ENCODE data around the gene DNM3.
A peak's percentile ranks its signal among the peaks of the same experiment; 100 is the strongest.

Gene DNM3

GRCh38 chr1:172394141-172394751, 552.9 kb downstream of the DNM3 start:
- no peaks in the 10 kb centered on the region for H3K9me3 ChIP-seq (ENCODE audit: control insufficient read depth, insufficient read depth, low read length)
- peaks cover 44% of the 10 kb centered on the region for H3K4me1 ChIP-seq (ENCODE audit: control insufficient read depth, low read length)
- no peaks in the 10 kb centered on the region for H3K36me3 ChIP-seq (ENCODE audit: control insufficient read depth, low read length)
- no peaks in the 10 kb centered on the region for H3K79me2 ChIP-seq (ENCODE audit: control insufficient read depth, low read length)
- H3K27me3 ChIP-seq (ENCODE audit: control insufficient read depth, low read length) = no peaks in the 10 kb centered on the region
- peak overlapping the region; percentile 48 for H3K4me2 ChIP-seq (ENCODE audit: low read length)
- no peaks in the 10 kb centered on the region for H3F3A ChIP-seq (ENCODE audit: control insufficient read depth, insufficient read depth)
- H3K9me2 ChIP-seq (replicated peaks; ENCODE audit: control insufficient read depth, low read length) = no peaks in the 10 kb centered on the region
- no peak overlapping the region for H3K4me3 ChIP-seq (ENCODE audit: low read length)
- no peak overlapping the region for H3K27ac ChIP-seq (ENCODE audit: low read depth, low read length)
- TF ChIP-seq CTCF (IDR thresholded peaks at IDR 0.05; ENCODE audit: low read depth, low read length, poor library complexity, severe bottlenecking) = no peak
- TF ChIP-seq EZH2phosphoT487 (IDR thresholded peaks at IDR 0.05; ENCODE audit: borderline replicate concordance, low read length) = no peak
- no peaks in the 10 kb centered on the region for H4K20me1 ChIP-seq (ENCODE audit: control insufficient read depth, insufficient read depth, low read depth, low read length)

GRCh38 chr1:172394811-172395210, 553.5 kb downstream of the DNM3 start:
- H4K20me1 ChIP-seq (ENCODE audit: control insufficient read depth, insufficient read depth, low read depth, low read length) = no peaks in the 10 kb centered on the region
- no peak overlapping the region for H3K4me3 ChIP-seq (ENCODE audit: low read length)
- TF ChIP-seq EZH2phosphoT487 (IDR thresholded peaks at IDR 0.05; ENCODE audit: borderline replicate concordance, low read length) = no peak
- no peak for TF ChIP-seq CTCF (IDR thresholded peaks at IDR 0.05; ENCODE audit: low read depth, low read length, poor library complexity, severe bottlenecking)
- H3K4me1 ChIP-seq (ENCODE audit: control insufficient read depth, low read length) = peaks cover 46% of the 10 kb centered on the region
- no peaks in the 10 kb centered on the region for H3K9me3 ChIP-seq (ENCODE audit: control insufficient read depth, insufficient read depth, low read length)
- no peaks in the 10 kb centered on the region for H3K36me3 ChIP-seq (ENCODE audit: control insufficient read depth, low read length)
- no peaks in the 10 kb centered on the region for H3K79me2 ChIP-seq (ENCODE audit: control insufficient read depth, low read length)
- no peaks in the 10 kb centered on the region for H3F3A ChIP-seq (ENCODE audit: control insufficient read depth, insufficient read depth)
- H3K4me2 ChIP-seq (ENCODE audit: low read length) = no peak overlapping the region
- no peak overlapping the region for H3K27ac ChIP-seq (ENCODE audit: low read depth, low read length)
- H3K27me3 ChIP-seq (ENCODE audit: control insufficient read depth, low read length) = no peaks in the 10 kb centered on the region; the same call in 1 of the 2 replicates
- H3K9me2 ChIP-seq (replicated peaks; ENCODE audit: control insufficient read depth, low read length) = no peaks in the 10 kb centered on the region

GRCh38 chr1:172395576-172395975, 554.3 kb downstream of the DNM3 start:
- H3K9me3 ChIP-seq (ENCODE audit: control insufficient read depth, insufficient read depth, low read length) = no peaks in the 10 kb centered on the region
- H3K4me3 ChIP-seq (ENCODE audit: low read length) = no peak overlapping the region
- no peaks in the 10 kb centered on the region for H3K9me2 ChIP-seq (replicated peaks; ENCODE audit: control insufficient read depth, low read length)
- H3K36me3 ChIP-seq (ENCODE audit: control insufficient read depth, low read length) = no peaks in the 10 kb centered on the region
- no peaks in the 10 kb centered on the region for H4K20me1 ChIP-seq (ENCODE audit: control insufficient read depth, insufficient read depth, low read depth, low read length)
- H3K27me3 ChIP-seq (ENCODE audit: control insufficient read depth, low read length) = peaks cover 2% of the 10 kb centered on the region; the same call in 1 of the 2 replicates
- no peak for TF ChIP-seq EZH2phosphoT487 (IDR thresholded peaks at IDR 0.05; ENCODE audit: borderline replicate concordance, low read length)
- no peak for TF ChIP-seq CTCF (IDR thresholded peaks at IDR 0.05; ENCODE audit: low read depth, low read length, poor library complexity, severe bottlenecking)
- H3K27ac ChIP-seq (ENCODE audit: low read depth, low read length) = no peak overlapping the region
- H3F3A ChIP-seq (ENCODE audit: control insufficient read depth, insufficient read depth) = no peaks in the 10 kb centered on the region
- no peak overlapping the region for H3K4me2 ChIP-seq (ENCODE audit: low read length)
- H3K4me1 ChIP-seq (ENCODE audit: control insufficient read depth, low read length) = peaks cover 41% of the 10 kb centered on the region
- no peaks in the 10 kb centered on the region for H3K79me2 ChIP-seq (ENCODE audit: control insufficient read depth, low read length)

Data from DOHH2 (cell line).